ENCODE results near the gene PGRMC2. TPM values are rescaled to one million over a fixed set of nuclear protein-coding genes. Genes with fewer than 3 reads are reported as not detected.
"Not testable (repeated sequence)": the region's sequence is repeated elsewhere in the genome, so short reads cannot be mapped to it uniquely, and the experiment has no call there.

Gene PGRMC2
- total and polyA plus RNA-seq, 2 of the 4 experiments (the other 2 are of a cell fraction) = 13.4 to 40.7 TPM

DNA sequence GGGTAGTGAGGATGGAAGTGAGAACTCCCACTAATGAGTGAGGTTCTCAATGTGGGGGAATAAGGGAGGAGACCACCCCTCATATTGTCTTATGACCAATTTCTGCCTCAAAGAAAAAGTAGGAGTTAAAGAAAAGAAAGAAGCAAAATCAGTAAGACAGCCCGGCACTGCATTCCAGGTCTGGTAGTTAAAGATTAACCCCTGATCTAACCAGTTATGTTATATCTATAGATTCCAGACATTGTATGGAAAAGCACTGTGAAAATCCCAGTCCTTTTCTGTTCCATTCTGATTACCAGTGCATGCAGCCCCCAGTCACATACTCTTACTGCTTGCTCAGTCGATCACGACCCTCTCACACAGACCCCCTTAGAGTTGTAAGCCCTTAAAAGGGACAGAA lies 20.4 kb downstream of the PGRMC2 start:
- H3K4me3 ChIP-seq (ENCODE audit: insufficient read depth, low read depth, low read length); H3K9me1 ChIP-seq (ENCODE audit: insufficient read depth, low read length); dilution Hi-C loops (cut with HindIII; ENCODE audit: low sequenced_read_pairs, unreplicated experiment); H4K8ac ChIP-seq (ENCODE audit: low read depth in 2 of 2, low read length in 2 of 2); H3K56ac ChIP-seq (ENCODE audit: extremely low read depth, insufficient read depth, low read length); H3K27me3 ChIP-seq (ENCODE audit: control insufficient read depth, insufficient read depth, low read length); H2BK120ac ChIP-seq (ENCODE audit: low read depth, low read length); H2BK15ac ChIP-seq (ENCODE audit: low read depth, low read length); intact Hi-C loops (cut with micrococcal nuclease); H2BK5ac ChIP-seq (ENCODE audit: low read depth, low read length, poor library complexity, severe bottlenecking); H4K91ac ChIP-seq (ENCODE audit: insufficient read depth, low read depth, low read length); H2AFZ ChIP-seq (replicated peaks; ENCODE audit: low read length, poor library complexity); H2BK20ac ChIP-seq (ENCODE audit: low read depth, low read length); H3K23ac ChIP-seq (ENCODE audit: low read depth, low read length); DNase-seq; H3K18ac ChIP-seq (ENCODE audit: low read depth, low read length); H3K9ac ChIP-seq (ENCODE audit: low read depth, low read length); in situ Hi-C loops (cut with MboI; ENCODE audit: low sequenced_read_pairs); H3K27ac ChIP-seq (ENCODE audit: insufficient read depth, low read length); H3K4me2 ChIP-seq (ENCODE audit: low read depth, low read length); H4K5ac ChIP-seq (ENCODE audit: low read depth, low read length); BruUV-seq (replicated peaks); H4K20me1 ChIP-seq (ENCODE audit: insufficient read depth, low read length); H2AK5ac ChIP-seq (ENCODE audit: low read depth, low read length); H3K4me1 ChIP-seq (ENCODE audit: control insufficient read depth, insufficient read depth, low read length); CTCF ChIA-PET; H3K14ac ChIP-seq (replicated peaks; ENCODE audit: low read depth, low read length); H3K4ac ChIP-seq (ENCODE audit: low read depth, low read length); H2AK9ac ChIP-seq (replicated peaks; ENCODE audit: low read depth, low read length, poor library complexity); ATAC-seq (ENCODE audit: low read depth); POLR2A ChIA-PET (ENCODE audit: unreplicated experiment): not testable (repeated sequence)
- Histone ChIP-seq H3K9me3 (ENCODE audit: control insufficient read depth, insufficient read depth, low read length) (peaks cover 11% of the 10 kb centered on the region), H3K36me3 (ENCODE audit: control insufficient read depth, insufficient read depth, low read length) (peaks cover 18% of the 10 kb centered on the region), H3K79me1 (ENCODE audit: low read depth in 1 of 2, low read length in 2 of 2) (peaks cover 7 to 12% of the 10 kb centered on the region in 2 experiments)
- no CpG with 5 or more reads among the region's 3 CpGs for WGBS, 2 experiments (ENCODE audit: extremely low coverage in 2 of 2, insufficient read length in 1 of 2)

- H3K36me3 ChIP-seq (ENCODE audit: control insufficient read depth, insufficient read depth, low read length); H2BK120ac ChIP-seq (ENCODE audit: low read depth, low read length); BruUV-seq (replicated peaks); H3K4me2 ChIP-seq (ENCODE audit: low read depth, low read length); H3K27ac ChIP-seq (ENCODE audit: insufficient read depth, low read length); H3K14ac ChIP-seq (replicated peaks; ENCODE audit: low read depth, low read length); H4K8ac ChIP-seq (ENCODE audit: low read depth in 2 of 2, low read length in 2 of 2); H2AK5ac ChIP-seq (ENCODE audit: low read depth, low read length); H3K27me3 ChIP-seq (ENCODE audit: control insufficient read depth, insufficient read depth, low read length); CTCF ChIA-PET; H3K79me1 ChIP-seq (ENCODE audit: low read depth in 1 of 2, low read length in 2 of 2); H4K20me1 ChIP-seq (ENCODE audit: insufficient read depth, low read length); H3K4me1 ChIP-seq (ENCODE audit: control insufficient read depth, insufficient read depth, low read length); H3K9ac ChIP-seq (ENCODE audit: low read depth, low read length); H3K23ac ChIP-seq (ENCODE audit: low read depth, low read length); H2BK5ac ChIP-seq (ENCODE audit: low read depth, low read length, poor library complexity, severe bottlenecking); DNase-seq; dilution Hi-C loops (cut with HindIII; ENCODE audit: low sequenced_read_pairs, unreplicated experiment); H4K91ac ChIP-seq (ENCODE audit: insufficient read depth, low read depth, low read length); H3K4ac ChIP-seq (ENCODE audit: low read depth, low read length); H3K9me1 ChIP-seq (ENCODE audit: insufficient read depth, low read length); H3K4me3 ChIP-seq (ENCODE audit: insufficient read depth, low read depth, low read length); H3K18ac ChIP-seq (ENCODE audit: low read depth, low read length); POLR2A ChIA-PET (ENCODE audit: unreplicated experiment); intact Hi-C loops (cut with micrococcal nuclease); H2AFZ ChIP-seq (replicated peaks; ENCODE audit: low read length, poor library complexity); H2BK20ac ChIP-seq (ENCODE audit: low read depth, low read length); ATAC-seq (ENCODE audit: low read depth); H4K5ac ChIP-seq (ENCODE audit: low read depth, low read length); H3K56ac ChIP-seq (ENCODE audit: extremely low read depth, insufficient read depth, low read length); in situ Hi-C loops (cut with MboI; ENCODE audit: low sequenced_read_pairs); H2BK15ac ChIP-seq (ENCODE audit: low read depth, low read length); H2AK9ac ChIP-seq (replicated peaks; ENCODE audit: low read depth, low read length, poor library complexity): not testable (repeated sequence)
- H3K9me3 ChIP-seq (ENCODE audit: control insufficient read depth, insufficient read depth, low read length) = peaks cover 11% of the 10 kb centered on the region
- WGBS, 2 experiments (ENCODE audit: extremely low coverage in 2 of 2, insufficient read length in 1 of 2) = 40% methylated on average over 1 of the region's 3 CpGs; no CpG with 5 or more reads in 1 of the 2 experiments
Observed at GRCh38 chr4:128265550-128265949, 22.1 kb downstream of the PGRMC2 start.

Data from IMR-90 (cell line).